Effector memory CD8-positive, alpha-beta T cell (primary cell): ENCODE data around the gene DNAH6.
"Not testable (repeated sequence)": the region's sequence is repeated elsewhere in the genome, so short reads cannot be mapped to it uniquely, and the experiment has no call there.

Experiments used
- ATAC-seq: fragments of 150-1000 bp; cut with Tn5 transposase; replicated peaks from 2 replicates; pipeline ENCODE4 v1.10.0; 2021; ENCODE audit warnings: mild to moderate bottlenecking, moderate library complexity
- DNase-seq, 3 experiments: peaks; one replicate each; pipeline ENCODE4 v3.0.0; 2021
- H3K27ac Mint-ChIP-seq, 2 donors: one replicate each; pipeline ENCODE4 v1.8.0; 2022; ENCODE audit warnings: mild to moderate bottlenecking in 2 of 2, mixed read lengths in 2 of 2, moderate library complexity in 2 of 2
- H3K27me3 Mint-ChIP-seq, 2 donors: one replicate each; pipeline ENCODE4 v1.8.0; 2022; ENCODE audit warnings: mixed read lengths in 2 of 2
- H3K36me3 Mint-ChIP-seq: one replicate; pipeline ENCODE4 v1.8.0; 2022; ENCODE audit warnings: mild to moderate bottlenecking, moderate library complexity, mixed read lengths; ENCODE audit not compliant: insufficient read depth
- H3K4me1 Mint-ChIP-seq, 2 donors: one replicate each; pipeline ENCODE4 v1.8.0; 2022; ENCODE audit warnings: low read depth in 2 of 2, mixed read lengths in 2 of 2
- H3K4me3 Mint-ChIP-seq, 2 donors: one replicate each; pipeline ENCODE4 v1.8.0; 2022; ENCODE audit warnings: mild to moderate bottlenecking in 2 of 2, mixed read lengths in 2 of 2, moderate library complexity in 2 of 2
- H3K9me3 Mint-ChIP-seq, 2 donors: one replicate each; pipeline ENCODE4 v1.8.0; 2022; ENCODE audit warnings: mixed read lengths in 2 of 2

DNAH6 gene

DNA sequence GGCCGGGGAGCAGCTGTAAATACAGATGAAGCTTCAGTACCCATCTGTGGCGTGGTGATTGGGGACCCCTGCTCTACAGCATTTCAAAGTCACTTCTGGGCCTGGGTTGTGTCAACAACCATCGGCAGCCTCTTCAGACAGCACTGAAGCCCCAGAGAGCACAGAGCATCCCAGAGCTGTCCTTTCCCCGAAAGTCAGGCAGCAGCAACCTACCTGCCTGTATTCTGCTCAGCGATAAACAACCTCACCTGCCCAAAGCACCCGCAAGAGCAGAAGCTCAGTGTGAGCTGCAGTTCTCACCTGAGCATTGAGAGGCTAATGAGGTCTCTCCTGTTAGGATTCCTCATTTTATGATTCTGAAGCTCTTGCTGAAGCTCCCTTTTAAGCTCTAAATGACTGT lies 345.2 kb downstream of the DNAH6 start:
- no peaks in the 10 kb centered on the region for H3K36me3 Mint-ChIP-seq
- ATAC-seq (no peak), DNase-seq (no peak)
- peak overlapping the region in 1 of 2 donors; percentile 10 for H3K4me3 Mint-ChIP-seq
- peaks cover 51 to 52% of the 10 kb centered on the region in 2 donors for H3K4me1 Mint-ChIP-seq
- no peaks in the 10 kb centered on the region for H3K9me3 Mint-ChIP-seq
- peak overlapping the region in 1 of 2 donors; percentile 78 for H3K27ac Mint-ChIP-seq
- no peaks in the 10 kb centered on the region for H3K27me3 Mint-ChIP-seq

DNA sequence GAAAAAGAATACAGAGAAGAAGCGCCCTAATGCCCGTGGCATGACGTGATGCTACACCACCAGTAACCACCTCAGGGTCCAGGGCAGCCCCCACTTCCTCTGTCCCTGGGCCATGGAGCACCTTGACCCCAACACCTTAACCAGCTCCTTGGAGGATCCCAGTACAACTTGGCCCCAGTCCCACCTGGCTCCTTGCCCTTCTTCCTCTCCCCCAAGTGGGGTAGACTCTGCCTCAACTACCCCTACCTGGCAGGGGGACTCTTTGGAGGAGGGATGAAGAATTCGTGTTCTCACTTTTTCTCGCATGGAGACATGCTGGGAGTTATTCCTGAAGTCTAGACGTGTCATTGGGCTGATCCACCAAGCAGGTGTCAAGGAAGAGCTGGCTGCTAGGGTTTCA lies 345.7 kb downstream of the DNAH6 start:
- no peak for DNase-seq
- no peaks in the 10 kb centered on the region for H3K36me3 Mint-ChIP-seq
- no peak overlapping the region for H3K4me3 Mint-ChIP-seq
- H3K9me3 Mint-ChIP-seq = no peaks in the 10 kb centered on the region
- H3K27me3 Mint-ChIP-seq = no peaks in the 10 kb centered on the region
- peaks cover 46 to 48% of the 10 kb centered on the region in 2 donors for H3K4me1 Mint-ChIP-seq
- peak overlapping the region in 1 of 2 donors; percentile 78 for H3K27ac Mint-ChIP-seq
- no peak for ATAC-seq

DNA sequence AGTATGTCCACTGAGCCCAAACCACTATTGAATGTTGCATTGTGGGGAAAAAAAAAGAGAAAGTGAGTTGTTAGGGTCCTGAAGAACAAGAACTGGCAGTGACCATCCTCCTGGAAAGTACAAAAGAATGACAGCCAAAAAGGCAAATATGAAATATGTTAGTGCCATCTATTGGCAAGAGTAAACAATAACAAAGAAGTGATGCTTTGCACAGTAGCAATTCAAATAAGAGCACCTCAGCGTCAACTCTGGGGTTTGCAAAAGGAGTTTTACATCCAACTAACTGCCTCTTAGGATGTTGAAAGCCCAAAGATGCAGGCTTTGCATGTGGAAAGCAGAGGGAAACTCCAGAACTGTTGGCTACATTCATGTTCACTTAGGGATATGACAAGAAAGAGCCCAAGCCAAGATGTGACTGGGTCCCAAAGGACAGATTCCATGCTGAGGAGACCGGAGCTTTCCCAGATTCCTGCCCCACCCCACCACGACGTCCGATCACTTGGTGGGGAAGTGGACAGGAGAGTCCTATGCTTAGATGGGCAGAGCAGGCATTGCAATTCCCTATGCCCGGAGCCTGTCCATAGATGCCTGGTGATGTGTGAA lies 349.0 kb downstream of the DNAH6 start:
- Mint-ChIP-seq H3K4me1 (peaks cover 23 to 24% of the 10 kb centered on the region in 2 donors), H3K36me3 (peaks cover 2% of the 10 kb centered on the region), H3K27me3 (no peaks in the 10 kb centered on the region), H3K4me3 (peak overlapping the region in 1 of 2 donors; percentile 6), H3K27ac (peak overlapping the region; percentile 36 to 52), H3K9me3 (no peaks in the 10 kb centered on the region)
- peak in 1 of 3 experiments; percentile 13 for DNase-seq
- ATAC-seq = peak; percentile 79

DNA sequence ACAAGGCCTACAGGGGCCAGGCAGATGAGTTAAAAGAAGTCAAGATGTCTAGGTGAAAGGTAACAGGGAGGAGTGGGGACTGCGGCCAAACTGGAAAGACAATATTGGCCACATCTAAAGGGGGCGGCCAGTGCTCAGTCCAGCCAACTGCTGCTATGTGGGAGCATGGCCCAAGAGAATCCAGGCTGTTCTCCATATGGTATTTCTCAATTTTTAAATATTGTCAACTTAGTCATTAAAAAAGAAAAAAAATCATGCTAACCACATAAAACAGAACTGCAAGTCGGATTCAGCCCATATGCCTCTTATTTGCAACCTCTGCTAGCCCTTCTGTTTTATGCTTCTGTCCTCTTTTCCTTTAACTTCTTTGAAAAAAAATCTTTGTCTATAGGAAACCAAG lies 349.8 kb downstream of the DNAH6 start:
- Mint-ChIP-seq H3K36me3 (peaks cover 2% of the 10 kb centered on the region), H3K27me3 (no peaks in the 10 kb centered on the region), H3K9me3 (no peaks in the 10 kb centered on the region), H3K4me3 (no peak overlapping the region), H3K27ac (no peak overlapping the region), H3K4me1 (peaks cover 19 to 24% of the 10 kb centered on the region in 2 donors)
- DNase-seq (no peak), ATAC-seq (no peak)

DNA sequence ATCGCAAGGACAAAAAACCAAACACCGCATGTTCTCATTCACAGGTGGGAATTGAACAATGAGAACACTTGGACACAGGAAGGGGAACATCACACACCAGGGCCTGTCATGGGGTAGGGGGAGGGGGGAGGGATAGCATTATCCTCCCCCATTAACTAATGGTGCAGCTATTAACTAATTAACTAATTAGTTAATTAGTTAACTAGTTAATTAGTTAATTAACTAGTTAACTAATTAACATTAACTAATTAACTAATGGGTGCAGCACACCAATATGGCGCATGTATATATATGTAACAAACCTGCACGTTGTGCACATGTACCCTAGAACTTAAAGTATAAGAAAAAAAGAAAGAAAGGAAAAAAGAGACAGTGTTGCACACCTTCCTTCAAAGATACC lies 352.0 kb downstream of the DNAH6 start:
- H3K9me3 Mint-ChIP-seq, H3K36me3 Mint-ChIP-seq, H3K27me3 Mint-ChIP-seq, H3K27ac Mint-ChIP-seq, ATAC-seq, H3K4me3 Mint-ChIP-seq, DNase-seq: not testable (repeated sequence)
- H3K4me1 Mint-ChIP-seq = peaks cover 11 to 18% of the 10 kb centered on the region in 2 donors
